ELR (cell line): ENCODE data around the gene CACNA2D3.
"Not testable (repeated sequence)": the region's sequence is repeated elsewhere in the genome, so short reads cannot be mapped to it uniquely, and the experiment has no call there.

Experiments
- DNase-seq: peaks from one replicate; pipeline ENCODE4 v3.0.0-alpha.2; 2015; ENCODE audit warnings: low read depth

The CACNA2D3 gene

GRCh38 chr3:54631516-54632325 is 509.4 kb downstream of the CACNA2D3 start:
- DNase-seq = no peak

- no peak for DNase-seq
Measured at GRCh38 chr3:54632326-54632665, 509.9 kb downstream of the CACNA2D3 start.

- no peak for DNase-seq
Measured at GRCh38 chr3:54632834-54633233, 510.5 kb downstream of the CACNA2D3 start.

GRCh38 chr3:54633444-54634121 is 511.2 kb downstream of the CACNA2D3 start:
- no peak for DNase-seq

GRCh38 chr3:54634122-54634469 is 511.7 kb downstream of the CACNA2D3 start:
- DNase-seq = no peak

- DNase-seq = not testable (repeated sequence)
Measured at GRCh38 chr3:54639790-54640372, 517.5 kb downstream of the CACNA2D3 start.

- DNase-seq = no peak
Measured at GRCh38 chr3:54641226-54642014, 519.1 kb downstream of the CACNA2D3 start.

GRCh38 chr3:54642147-54642546 is 519.8 kb downstream of the CACNA2D3 start:
- no peak for DNase-seq

- no peak for DNase-seq
Measured at GRCh38 chr3:54647721-54648120, 525.4 kb downstream of the CACNA2D3 start.

GRCh38 chr3:54649551-54649950 is 527.2 kb downstream of the CACNA2D3 start:
- no peak for DNase-seq

GRCh38 chr3:54653456-54654195 is 531.3 kb downstream of the CACNA2D3 start:
- DNase-seq = no peak

GRCh38 chr3:54654776-54655175 is 532.4 kb downstream of the CACNA2D3 start:
- no peak for DNase-seq

- DNase-seq = no peak
Measured at GRCh38 chr3:54659347-54659746, 537.0 kb downstream of the CACNA2D3 start.

- DNase-seq = no peak
Measured at GRCh38 chr3:54660714-54661132, 538.4 kb downstream of the CACNA2D3 start.

GRCh38 chr3:54661151-54661550 is 538.8 kb downstream of the CACNA2D3 start:
- DNase-seq = no peak

- DNase-seq = no peak
Measured at GRCh38 chr3:54663501-54664011, 541.2 kb downstream of the CACNA2D3 start.

- no peak for DNase-seq
Measured at GRCh38 chr3:54665016-54665600, 542.8 kb downstream of the CACNA2D3 start.

- no peak for DNase-seq
Measured at GRCh38 chr3:54668236-54668635, 545.9 kb downstream of the CACNA2D3 start.

GRCh38 chr3:54670201-54671000 is 548.0 kb downstream of the CACNA2D3 start:
- DNase-seq = no peak

- DNase-seq = no peak
Measured at GRCh38 chr3:54671511-54671910, 549.2 kb downstream of the CACNA2D3 start.
